ENCODE measurements around the gene CALD1. TPM values are rescaled to one million over a fixed set of nuclear protein-coding genes. Genes with fewer than 3 reads are reported as not detected.

Gene CALD1
- total RNA-seq, 2 donors from 2014 or later: 57.0 to 72.6 TPM

GRCh38 chr7:134741907-134742635 lies 37.4 kb upstream of the CALD1 start:
- Histone ChIP-seq H3K4me1 (no peaks in the 10 kb centered on the region), H3K9me3 (no peaks in the 10 kb centered on the region), H3K36me3 (replicated peaks in 1 of 2; ENCODE audit: insufficient read depth in 1 of 2, low read depth in 2 of 2) (no peaks in the 10 kb centered on the region), H3K27ac (peak overlapping the region in 2 of 4 donors; percentile 2 to 17), H3K27me3 (no peaks in the 10 kb centered on the region), H3K4me3 (no peak overlapping the region)
- DNase-seq: no peak
- no peak for TF ChIP-seq POLR2A (IDR thresholded peaks at IDR 0.05)
- no peak for TF ChIP-seq CTCF (IDR thresholded peaks at IDR 0.05)
- no peak for ATAC-seq
- WGBS, 2 donors: 64 to 75% methylated on average over 3 of the region's 3 CpGs
- intact Hi-C loops (cut with DNase I): no loop called here

- H3K4me3 ChIP-seq: no peak overlapping the region
- DNase-seq (peak in 2 of 4 donors; percentile 16 to 33), ATAC-seq (peak; percentile 47)
- H3K4me1 ChIP-seq: no peaks in the 10 kb centered on the region
- no peaks in the 10 kb centered on the region for H3K27me3 ChIP-seq
- no peak for TF ChIP-seq CTCF (IDR thresholded peaks at IDR 0.05)
- H3K36me3 ChIP-seq (replicated peaks in 1 of 2; ENCODE audit: insufficient read depth in 1 of 2, low read depth in 2 of 2): no peaks in the 10 kb centered on the region
- peak overlapping the region in 2 of 4 donors; percentile 2 to 17 for H3K27ac ChIP-seq
- intact Hi-C loops (cut with DNase I): no loop called here
- 40 to 45% methylated on average over 2 of the region's 2 CpGs for WGBS, 2 donors
- H3K9me3 ChIP-seq: no peaks in the 10 kb centered on the region
Observed at GRCh38 chr7:134742688-134743350, 36.6 kb upstream of the CALD1 start.

- Histone ChIP-seq H3K9me3 (no peaks in the 10 kb centered on the region), H3K4me1 (no peaks in the 10 kb centered on the region), H3K4me3 (no peak overlapping the region), H3K27me3 (no peaks in the 10 kb centered on the region), H3K27ac (no peak overlapping the region), H3K36me3 (replicated peaks in 1 of 2; ENCODE audit: insufficient read depth in 1 of 2, low read depth in 2 of 2) (no peaks in the 10 kb centered on the region)
- DNase-seq: no peak
- WGBS, 2 donors: 65 to 72% methylated on average over 3 of the region's 3 CpGs
- intact Hi-C loops (cut with DNase I): no loop called here
- ATAC-seq: no peak
- TF ChIP-seq POLR2A (IDR thresholded peaks at IDR 0.05): no peak
- no peak for TF ChIP-seq CTCF (IDR thresholded peaks at IDR 0.05)
Observed at GRCh38 chr7:134744569-134744968, 34.9 kb upstream of the CALD1 start.

GRCh38 chr7:134747326-134747725 lies 32.1 kb upstream of the CALD1 start:
- ATAC-seq (no peak), DNase-seq (no peak)
- H3K36me3 ChIP-seq (replicated peaks in 1 of 2; ENCODE audit: insufficient read depth in 1 of 2, low read depth in 2 of 2): no peaks in the 10 kb centered on the region
- H3K4me3 ChIP-seq: no peak overlapping the region
- no peak overlapping the region for H3K27ac ChIP-seq
- WGBS, 2 donors: 77 to 87% methylated on average over 5 of the region's 5 CpGs
- intact Hi-C loops (cut with DNase I): no loop called here
- no peaks in the 10 kb centered on the region for H3K4me1 ChIP-seq
- no peaks in the 10 kb centered on the region for H3K27me3 ChIP-seq
- TF ChIP-seq POLR2A (IDR thresholded peaks at IDR 0.05) (no peak), CTCF (IDR thresholded peaks at IDR 0.05) (no peak)
- no peaks in the 10 kb centered on the region for H3K9me3 ChIP-seq

Measured in body of pancreas (tissue), 4 donors.